ENCODE measurements around the gene HNRNPA1.

Gene HNRNPA1

DNA sequence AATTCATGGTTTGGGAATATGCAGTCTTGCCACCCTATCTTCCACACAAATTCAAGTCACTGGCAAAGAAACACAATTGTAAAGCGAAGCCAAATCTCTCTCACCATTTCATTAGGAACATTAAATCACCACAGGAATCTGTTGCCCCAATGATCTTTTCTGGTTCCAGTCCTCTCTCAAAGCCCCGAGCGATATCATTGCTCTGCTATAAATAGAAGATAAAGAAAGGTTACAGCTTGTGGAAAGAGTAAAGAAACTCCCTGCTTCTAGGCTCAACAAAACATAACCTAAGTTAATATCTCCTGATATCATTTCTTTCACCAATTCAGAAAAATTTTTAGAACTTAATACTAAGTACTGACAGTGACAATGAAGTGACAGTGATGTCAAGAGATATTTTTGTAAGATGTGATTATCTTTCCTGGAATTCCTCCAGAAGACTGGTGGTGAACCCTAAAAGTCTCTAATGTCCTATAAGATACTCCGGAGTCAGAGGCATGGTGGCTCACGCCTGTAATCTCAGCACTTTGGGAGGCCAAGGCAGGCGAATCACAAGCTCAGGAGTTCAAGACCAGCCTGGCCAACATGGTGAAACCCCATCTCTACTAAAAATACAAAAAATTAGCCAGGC lies 34.4 kb upstream of the HNRNPA1 start:
- TF ChIP-seq CTCF (IDR thresholded peaks at IDR 0.05; ENCODE audit: low read depth, low read length, missing control alignments) = no peak
- H3K4me3 ChIP-seq (ENCODE audit: low read depth, low read length) = no peak overlapping the region
- no peak for DNase-seq (ENCODE audit: low read depth)

- H3K4me3 ChIP-seq (ENCODE audit: low read depth, low read length) = no peak overlapping the region
- TF ChIP-seq CTCF (IDR thresholded peaks at IDR 0.05; ENCODE audit: low read depth, low read length, missing control alignments) = no peak
- no peak for DNase-seq (ENCODE audit: low read depth)
These were observed 31.0 kb upstream of the HNRNPA1 start for GRCh38 chr12:54249489-54249888.

GRCh38 chr12:54251667-54252284 lies 28.8 kb upstream of the HNRNPA1 start:
- TF ChIP-seq CTCF (IDR thresholded peaks at IDR 0.05; ENCODE audit: low read depth, low read length, missing control alignments) = peak; percentile 59

DNA sequence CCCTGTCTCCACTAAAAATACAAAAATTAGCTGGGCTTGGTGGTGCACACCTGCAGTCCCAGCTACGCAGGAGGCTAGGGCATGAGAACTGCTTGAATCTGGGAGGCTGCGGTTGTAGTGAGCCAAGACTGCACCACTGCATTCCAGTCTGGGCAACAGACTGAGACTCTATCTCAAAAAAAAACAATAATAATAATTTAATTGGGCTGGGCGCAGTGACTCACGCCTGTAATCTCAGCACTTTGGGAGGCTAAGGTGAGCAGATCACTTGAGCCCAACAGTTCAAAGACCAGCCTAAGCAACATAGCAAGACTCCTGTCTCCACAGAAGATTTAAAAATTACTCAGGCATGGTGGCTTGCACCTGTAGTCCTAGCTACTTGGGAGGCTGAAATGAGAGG lies 27.3 kb upstream of the HNRNPA1 start:
- DNase-seq (ENCODE audit: low read depth) = no peak
- H3K4me3 ChIP-seq (ENCODE audit: low read depth, low read length) = no peak overlapping the region
- TF ChIP-seq CTCF (IDR thresholded peaks at IDR 0.05; ENCODE audit: low read depth, low read length, missing control alignments) = no peak

More at GRCh38 chr12:54251667-54252284, 28.8 kb upstream of the HNRNPA1 start:
- H3K4me3 ChIP-seq (ENCODE audit: low read depth, low read length) = no peak overlapping the region
- DNase-seq (ENCODE audit: low read depth) = no peak

GRCh38 chr12:54257332-54257731 lies 23.2 kb upstream of the HNRNPA1 start:
- no peak overlapping the region for H3K4me3 ChIP-seq (ENCODE audit: low read depth, low read length)
- DNase-seq (ENCODE audit: low read depth) = no peak
- no peak for TF ChIP-seq CTCF (IDR thresholded peaks at IDR 0.05; ENCODE audit: low read depth, low read length, missing control alignments)

DNA sequence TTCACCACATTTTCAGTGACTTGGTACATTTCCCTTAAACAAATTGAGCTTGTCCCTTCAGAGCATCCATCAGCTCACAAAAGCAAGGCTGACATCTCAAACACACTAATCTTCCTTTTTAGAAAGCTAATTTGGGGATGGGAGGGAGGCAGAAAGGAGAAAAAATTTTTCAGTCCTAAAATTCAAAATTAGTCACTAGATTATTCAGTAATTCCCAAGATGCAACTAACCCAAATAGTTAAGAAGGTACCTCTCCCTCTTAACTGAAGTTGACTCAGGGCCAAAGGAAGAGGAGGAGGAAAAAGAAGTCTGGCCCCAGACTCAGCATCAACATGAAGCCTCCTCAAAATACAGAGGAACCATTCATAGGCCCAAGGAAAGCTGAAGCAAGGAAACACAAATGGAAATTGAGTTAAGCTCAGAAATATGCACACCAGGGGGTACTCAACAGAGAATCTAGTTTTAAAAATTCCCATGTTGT lies 22.3 kb upstream of the HNRNPA1 start:
- no peak overlapping the region for H3K4me3 ChIP-seq (ENCODE audit: low read depth, low read length)
- DNase-seq (ENCODE audit: low read depth) = no peak
- no peak for TF ChIP-seq CTCF (IDR thresholded peaks at IDR 0.05; ENCODE audit: low read depth, low read length, missing control alignments)

Data from GM12864 (cell line).